Measurements from ENCODE around the gene OTX1. TPM values are rescaled to one million over a fixed set of nuclear protein-coding genes. Genes with fewer than 3 reads are reported as not detected.

The OTX1 gene
- total RNA-seq, 1 donor from 2014 or later, result not detected

DNA sequence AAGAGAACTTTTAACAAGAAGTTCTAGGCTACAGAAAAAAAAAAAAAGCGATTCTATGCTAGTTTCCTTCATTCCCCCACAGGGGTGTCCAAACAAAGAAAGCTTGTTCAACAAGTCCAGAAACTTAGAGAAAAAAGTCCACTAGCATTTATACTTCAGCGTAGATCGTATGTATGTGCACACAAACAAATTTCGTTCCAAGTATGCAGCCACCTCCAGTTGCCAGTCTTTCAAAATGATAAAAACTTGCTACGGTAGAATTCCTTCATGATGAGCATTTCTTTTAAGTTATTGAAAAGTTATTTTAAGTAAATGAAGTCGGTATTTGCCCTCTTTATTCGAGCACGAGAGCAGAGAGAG is 3.7 kb upstream of the OTX1 start:
- DNase-seq (ENCODE audit: low spot score), result no peak

DNA sequence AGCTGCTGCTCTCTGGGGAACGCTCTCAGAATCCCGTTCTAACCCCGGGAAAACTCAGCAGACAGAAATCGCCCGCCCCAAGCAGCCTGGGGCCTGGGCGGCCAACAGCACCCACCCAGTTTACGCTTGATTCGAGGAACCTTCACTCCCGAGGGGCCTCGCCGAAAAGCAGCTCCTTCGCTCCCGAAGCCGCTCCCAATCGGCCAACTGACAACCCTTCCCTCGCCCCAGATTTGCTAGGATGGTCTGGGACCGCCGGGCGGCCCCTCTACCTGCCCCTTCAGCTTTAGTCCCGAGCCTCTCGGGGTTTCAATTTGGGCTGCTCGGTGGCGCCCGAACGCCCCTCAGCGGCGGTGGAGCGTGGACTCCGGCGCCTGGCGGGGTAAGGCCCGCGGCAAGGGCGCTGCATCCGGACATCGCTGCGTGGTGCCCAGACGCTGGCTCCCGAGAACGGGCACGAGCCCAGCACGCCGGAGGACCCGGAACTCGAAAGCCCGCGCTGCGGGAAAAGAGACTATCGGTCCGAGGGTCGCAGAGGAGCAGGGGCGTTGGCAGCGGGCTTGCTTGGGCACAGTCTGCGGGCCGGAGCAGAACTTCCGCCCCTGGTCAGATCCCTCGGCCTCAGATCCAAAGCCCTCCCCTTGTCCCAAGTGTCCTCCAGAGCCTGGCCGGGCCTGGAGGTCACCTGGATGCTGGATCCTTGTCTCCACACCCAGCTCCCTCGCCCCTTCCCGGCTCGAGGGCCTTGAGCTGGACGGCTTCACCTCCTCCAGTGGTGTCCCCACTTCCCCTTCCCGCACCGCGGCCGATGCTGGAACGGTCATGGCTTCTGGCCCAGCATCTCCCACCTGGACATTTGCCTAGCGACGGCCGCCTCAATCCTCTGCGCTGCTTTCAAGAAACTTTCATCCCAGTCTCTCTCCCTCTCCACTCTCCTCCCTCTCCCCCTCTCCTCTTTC is 3.0 kb upstream of the OTX1 start:
- DNase-seq (ENCODE audit: low spot score), result peak; percentile 90

DNA sequence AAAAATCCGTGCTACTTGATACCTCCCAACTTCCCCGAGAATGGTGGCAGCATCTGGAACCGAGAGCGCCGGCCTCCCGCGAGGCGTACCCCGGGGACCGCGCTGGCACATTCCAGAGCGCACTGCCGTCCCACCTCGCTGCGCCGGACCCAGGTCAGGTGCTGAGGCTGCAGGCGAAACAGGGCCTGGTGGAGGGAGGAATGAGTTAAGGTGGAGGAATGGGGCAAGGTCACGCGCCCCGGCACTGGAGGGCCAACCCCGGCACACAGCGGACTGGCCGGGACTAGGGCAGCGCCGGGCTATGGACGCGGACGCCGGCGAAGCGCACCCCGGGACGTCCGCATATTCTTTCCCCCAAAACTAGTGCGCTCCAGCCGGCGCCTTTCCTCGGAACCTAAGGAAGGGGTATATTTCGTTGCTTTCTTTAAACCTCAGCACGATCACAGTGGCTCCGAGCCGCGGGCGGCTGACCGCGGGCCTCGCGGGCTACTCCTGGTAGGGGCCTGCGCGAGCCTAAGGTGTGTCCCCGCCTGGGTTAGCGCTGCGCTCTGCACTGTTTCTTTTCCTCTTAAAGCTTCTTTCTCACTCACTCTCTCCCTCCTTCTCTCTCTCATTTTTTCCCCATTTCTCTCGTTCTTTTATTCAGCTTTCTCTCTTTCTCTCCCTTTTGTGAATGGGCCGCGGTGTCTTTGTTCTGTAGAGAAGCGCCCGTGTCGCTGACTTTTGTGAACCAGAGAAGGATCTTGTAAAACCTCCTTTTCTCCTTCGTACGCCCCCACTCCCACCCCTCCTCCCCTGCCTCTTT is 2.1 kb upstream of the OTX1 start:
- no peak for DNase-seq (ENCODE audit: low spot score)

DNA sequence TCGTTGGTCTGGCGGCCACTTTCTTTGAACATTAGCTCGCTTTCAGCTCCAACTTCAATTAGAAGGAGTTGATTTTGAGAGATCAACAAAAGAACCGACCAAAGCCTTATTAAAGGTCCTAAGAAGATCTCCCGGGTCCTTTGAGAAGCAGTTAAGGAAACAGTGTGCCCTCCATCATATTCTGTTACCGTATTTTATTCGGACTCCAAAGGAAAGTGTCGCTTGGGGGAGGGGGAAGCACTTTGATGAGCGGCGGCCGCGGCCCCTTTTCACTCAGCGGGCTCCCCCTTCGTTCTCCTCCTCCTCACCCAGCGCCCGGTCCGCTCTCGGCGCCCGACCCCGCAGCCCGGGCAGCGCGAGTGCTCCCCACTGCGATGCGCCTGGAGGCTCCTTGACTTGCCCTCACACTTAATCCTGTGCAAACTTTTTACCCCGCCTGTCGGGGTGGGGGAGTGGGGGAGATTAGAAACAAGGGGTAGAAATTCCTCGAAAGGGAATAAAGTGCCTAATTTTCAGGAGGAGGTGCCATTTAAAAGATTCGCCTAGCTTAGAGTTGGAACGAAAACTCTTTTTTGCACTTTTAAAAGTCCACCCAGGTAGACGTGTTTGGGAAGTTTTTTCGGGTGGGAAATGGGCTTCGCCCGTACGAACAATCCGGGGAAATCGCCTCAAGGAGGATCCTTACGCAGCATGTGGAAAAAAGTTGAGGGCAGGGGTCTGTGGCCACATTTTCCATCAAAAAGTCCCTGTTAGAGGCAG is 1.2 kb upstream of the OTX1 start:
- no peak for DNase-seq (ENCODE audit: low spot score)

DNA sequence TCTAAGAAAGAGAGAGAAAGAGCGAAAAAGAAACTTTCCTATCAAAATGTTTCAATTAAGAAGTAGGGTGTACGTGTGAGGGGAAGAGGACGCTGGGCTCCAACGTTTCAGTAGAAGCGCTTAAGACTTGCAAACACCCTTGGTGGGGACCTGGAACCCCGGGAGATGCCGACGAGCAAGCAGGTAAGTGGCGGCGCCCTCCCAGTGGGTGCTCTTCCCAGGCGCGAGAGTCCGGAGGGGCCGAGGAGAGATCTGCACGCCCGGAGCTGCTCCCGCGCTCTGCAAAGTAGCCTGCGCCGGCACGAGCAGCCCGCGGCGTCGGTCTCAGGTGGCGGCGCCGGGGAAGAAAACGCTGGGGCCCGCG is 678 bp upstream of the OTX1 start:
- no peak for DNase-seq (ENCODE audit: low spot score)

DNA sequence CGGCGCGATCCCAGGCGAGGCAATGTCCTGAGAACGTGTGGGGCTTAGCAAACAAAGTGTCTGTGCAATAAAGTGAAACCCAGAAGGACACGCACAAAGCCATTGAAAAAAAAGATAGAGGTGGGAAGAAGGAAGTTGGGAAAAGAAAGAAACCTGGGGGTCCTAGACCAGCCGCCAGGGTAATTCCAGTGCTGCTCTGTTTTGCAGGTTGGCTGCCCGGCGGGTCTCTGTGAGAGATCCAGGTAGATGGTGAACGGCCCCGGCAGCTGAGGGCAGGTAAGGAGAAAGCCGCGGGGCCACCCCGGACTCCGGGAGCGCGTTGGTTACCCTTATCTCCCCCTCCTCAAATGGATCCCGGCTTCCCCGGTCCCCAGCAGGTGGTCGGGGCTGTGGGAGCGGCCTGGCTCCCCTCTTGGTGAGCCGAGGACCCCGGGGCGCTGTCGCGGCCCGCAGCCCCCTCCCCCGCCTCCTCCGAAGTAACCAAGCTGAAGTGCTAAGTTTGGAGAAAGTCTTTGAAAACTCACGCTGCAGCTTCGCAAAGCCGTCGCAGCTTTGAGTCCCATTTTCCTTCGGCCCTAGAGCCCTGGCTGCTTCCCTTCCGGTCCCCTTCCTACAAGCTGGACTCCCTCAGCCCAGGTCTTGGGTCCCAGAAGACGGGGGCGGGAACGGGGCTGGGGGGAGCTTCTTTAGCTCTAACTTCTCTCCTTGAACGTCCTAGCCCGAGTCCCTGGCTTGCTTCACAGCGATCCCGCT is 588 bp downstream of the OTX1 start:
- no peak for DNase-seq (ENCODE audit: low spot score)

DNA sequence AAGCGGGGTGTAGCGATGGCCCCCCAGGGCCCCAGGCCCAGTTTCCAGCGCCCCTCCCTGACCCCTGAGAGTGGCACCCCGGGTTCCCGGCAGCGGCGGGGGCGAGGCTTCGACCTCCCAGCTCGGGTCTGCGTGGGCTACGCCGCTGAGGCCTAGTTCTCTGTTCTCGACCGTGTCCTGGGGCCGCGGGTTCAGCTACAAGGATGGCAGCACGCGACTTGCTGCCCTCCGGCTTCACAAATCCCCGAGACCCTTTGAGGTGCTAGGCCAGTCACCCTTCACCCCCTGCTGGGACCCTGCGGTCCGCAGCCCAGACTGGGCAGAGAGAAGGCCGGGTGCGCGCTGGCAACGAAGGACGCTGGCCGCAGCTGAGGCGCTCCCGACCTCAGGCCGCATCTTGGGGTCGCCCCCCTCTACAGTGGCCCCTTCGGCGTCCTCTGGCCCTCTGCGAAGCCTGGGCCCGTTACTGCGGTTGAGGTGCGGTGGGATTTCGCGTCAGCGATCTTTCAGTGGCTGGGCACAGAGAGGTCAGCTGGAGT is 1.2 kb downstream of the OTX1 start:
- no peak for DNase-seq (ENCODE audit: low spot score)

DNA sequence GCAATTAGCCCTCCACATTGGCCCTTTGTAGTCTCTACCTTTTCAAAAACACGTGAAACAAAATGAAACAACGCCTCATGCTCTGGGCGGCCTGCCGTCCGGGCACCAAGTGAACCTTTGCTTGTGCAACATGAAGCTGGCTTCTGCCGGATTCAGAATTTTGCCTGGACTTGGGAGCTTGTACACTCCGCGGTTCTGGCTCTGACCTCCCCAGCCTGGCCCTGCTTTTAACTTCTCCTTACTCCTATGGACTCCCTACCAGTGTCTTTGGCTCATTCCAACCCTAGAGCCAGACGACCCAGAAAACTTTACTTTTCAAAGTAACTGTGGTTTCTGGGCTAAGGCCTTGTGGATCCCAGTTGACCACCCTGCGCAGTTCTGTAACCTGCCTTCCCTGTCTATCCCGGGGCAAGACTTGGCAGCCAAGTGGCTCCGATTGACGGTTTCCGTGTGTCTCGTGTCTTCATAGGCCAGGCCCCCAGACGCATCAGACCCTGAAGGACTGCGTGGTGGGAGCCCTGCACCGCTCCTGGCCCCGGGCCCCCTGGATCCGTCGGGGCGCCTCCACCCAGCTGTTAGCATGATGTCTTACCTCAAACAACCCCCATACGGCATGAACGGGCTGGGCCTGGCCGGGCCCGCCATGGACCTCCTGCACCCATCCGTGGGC is 1.9 kb downstream of the OTX1 start:
- no peak for DNase-seq (ENCODE audit: low spot score)

DNA sequence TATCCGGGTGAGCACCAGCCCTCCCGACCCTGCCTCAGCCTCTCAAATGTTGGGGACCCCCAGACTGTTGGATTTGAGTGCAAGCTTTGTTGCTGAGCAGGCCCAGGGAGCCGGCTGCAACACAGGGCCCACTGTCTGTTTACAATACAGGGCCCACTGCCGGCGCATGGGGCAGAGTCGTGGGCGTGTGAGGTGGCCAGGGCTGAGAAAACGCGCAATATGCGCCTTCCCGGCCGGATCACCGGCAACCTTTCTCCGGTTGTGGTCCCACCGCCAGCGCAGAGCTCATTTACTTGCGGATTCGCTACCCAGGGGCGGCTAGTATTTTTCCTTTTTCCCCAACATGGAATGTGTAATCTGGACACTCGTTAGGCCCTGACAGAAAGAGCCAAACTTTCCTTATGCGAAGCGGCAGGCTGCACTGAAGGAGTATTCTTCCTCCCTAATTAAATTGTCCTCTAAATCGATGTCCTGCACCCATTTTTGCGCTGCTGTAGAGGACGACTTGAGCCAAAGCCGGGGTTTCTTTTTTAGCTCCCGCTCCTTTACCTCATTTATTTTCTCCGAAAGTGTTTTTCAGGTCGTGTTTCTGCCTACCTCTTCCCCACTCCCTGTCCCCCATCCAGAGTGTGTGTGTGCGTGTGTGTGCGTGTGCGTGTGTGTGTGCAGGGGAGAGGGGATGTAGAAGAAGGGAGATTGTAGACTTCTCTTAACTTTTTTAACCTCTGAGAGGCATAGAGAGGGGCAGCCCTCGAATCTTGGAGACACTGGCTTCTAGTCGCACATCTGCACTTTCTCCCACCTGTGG is 2.7 kb downstream of the OTX1 start:
- DNase-seq (ENCODE audit: low spot score), result no peak

DNA sequence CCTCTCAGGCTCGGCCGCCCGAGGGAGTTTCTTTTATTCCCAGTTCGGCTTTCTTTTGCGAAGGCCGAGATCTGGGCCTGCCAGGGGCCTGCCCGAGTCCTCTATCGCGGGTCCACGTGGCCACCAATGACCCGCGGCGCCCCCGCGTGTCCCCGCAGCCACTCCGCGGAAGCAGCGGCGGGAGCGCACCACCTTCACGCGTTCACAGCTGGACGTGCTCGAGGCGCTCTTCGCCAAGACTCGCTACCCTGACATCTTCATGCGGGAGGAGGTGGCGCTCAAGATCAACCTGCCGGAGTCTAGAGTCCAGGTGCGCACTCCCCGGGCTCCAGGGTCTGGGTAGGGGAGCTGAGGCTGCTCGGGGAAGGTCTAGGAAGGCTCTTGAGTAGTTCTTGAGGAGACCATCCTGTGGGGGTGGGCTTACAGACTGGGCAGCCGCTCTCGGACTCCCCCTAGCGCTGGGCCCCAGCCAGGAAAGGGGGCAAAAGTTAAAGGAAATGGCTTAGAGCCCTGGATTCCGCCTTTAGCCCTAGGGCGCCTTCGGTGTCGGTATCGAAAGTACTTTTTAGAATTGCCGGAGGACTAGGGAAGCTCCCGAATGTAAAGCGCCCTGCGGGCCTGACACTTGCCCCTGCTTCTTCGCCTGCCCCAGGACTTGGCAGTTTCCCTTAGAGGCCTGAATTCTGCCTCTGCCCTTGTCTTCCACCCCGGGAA is 3.4 kb downstream of the OTX1 start:
- DNase-seq (ENCODE audit: low spot score), result no peak

DNA sequence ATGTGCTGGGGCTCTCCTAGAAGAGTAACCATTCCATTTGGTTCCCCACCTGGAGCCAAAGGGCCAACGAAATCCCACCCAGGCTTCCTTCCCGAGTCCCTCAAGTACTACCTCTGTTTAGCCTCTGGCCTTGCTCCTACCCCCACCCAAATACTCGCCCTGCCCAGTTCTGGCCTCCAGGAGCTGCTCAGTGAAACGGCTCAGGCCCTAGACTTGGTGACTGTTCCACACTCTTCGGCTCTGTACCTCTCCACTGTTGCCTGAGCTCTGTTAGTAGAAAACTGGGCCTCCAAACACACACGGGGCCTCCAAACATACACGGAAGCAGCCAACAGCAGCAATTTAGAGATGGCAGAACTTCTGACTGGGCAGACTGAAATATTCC is 4.2 kb downstream of the OTX1 start:
- DNase-seq (ENCODE audit: low spot score), result no peak

DNA sequence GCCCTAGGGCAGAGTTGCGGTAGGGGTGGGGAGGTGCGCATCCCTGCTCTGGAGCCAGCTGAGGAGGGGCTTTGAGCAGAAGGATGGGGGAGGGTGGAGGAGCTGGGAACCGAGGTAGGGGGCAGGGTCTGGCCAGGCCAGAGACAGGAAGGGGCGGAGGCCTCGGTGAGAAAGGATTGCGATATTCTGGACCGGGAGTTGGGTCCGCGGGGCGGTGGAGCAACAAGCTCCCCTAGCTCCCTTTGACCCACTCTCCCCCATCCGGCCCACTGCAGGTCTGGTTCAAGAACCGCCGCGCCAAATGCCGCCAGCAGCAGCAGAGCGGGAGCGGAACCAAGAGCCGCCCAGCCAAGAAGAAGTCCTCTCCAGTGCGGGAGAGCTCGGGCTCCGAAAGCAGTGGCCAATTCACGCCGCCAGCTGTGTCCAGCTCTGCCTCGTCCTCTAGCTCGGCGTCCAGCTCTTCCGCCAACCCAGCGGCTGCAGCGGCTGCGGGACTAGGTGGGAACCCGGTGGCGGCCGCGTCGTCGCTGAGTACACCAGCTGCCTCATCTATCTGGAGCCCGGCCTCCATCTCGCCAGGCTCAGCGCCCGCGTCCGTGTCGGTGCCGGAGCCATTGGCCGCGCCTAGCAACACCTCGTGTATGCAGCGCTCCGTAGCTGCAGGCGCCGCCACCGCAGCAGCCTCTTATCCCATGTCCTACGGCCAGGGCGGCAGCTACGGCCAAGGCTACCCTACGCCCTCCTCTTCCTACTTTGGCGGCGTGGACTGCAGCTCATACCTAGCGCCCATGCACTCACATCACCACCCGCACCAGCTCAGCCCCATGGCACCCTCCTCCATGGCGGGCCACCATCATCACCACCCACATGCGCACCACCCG is 4.8 kb downstream of the OTX1 start:
- DNase-seq (ENCODE audit: low spot score), result no peak

DNA sequence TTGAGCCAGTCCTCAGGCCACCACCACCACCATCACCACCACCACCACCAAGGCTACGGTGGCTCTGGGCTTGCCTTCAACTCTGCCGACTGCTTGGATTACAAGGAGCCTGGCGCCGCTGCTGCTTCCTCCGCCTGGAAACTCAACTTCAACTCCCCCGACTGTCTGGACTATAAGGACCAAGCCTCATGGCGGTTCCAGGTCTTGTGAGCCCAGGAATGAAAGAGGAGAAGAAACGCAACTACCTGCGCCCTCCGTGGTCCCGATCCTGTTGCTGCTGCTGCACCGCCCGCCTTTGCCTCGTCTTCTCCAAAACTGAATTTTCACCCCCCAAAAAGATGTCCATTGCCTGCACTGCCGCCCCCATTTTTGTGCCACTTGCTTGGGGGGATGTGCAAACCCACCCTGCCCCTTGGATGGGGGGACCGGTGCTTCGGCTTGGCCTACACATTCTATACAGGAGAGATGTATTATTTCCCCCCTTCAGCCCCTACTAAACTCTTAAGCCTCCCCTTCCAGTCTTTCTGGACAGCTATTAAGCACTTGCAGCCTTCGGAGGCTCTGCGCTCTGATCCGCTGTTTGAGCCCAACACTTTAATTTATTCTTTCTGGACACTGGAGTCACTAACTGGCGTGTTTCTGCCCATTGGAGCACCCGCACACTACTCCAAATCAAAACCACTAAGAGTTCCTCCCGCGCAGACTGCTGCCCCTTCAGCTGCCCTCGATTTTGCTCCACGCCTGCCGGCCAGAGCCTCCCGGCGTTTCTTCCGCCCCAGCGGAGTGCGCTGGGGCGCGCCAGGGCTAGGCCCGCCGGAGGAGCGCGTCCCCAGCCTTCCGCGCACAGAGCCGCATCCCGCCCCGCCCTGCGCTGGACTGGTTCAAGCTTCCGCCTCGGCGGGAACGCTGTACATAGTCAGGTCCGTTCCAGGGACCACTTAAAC is 5.7 kb downstream of the OTX1 start:
- no peak for DNase-seq (ENCODE audit: low spot score)

DNA sequence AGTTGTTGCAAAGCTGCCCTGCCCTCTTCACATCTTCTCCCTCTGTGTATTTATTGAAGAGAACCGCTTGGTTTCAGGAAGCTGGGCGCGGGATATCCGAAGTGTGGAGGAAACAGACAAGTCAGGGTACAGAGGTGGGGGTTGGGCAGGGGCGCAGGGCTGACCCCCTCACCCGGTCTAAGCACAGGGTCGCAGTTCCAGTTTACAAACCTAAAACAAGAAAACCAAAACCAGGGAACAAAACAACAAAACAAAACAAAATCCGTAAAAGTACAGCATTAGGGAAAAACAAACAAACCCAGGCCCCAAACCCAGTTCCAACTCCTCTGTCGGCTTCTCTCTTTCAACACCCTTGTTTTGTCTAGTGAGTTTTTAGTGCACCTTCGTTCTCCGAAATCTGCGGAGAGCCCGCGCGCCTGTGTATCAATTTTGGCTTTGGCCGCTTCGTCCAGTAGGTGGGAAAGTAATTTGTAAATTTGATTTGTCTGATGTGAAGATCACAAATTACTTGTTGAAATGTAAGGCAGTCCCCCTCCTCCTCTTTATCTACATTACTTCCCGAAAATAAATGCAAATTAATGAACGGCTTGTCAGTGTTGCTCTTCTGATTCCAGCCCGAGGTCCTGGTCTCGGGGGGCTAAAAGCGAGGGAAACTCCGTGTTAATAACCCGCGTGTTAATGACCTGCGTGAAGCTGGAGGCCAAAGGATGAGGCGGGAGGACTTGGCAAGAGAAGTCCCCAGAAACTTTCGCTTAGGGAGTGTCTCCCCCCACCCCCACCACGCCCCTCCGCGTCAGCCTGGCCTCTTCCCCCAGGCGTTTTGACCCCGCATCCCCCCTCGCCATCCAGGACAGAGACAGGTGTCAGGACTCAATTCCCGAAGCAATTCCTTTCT is 6.9 kb downstream of the OTX1 start:
- DNase-seq (ENCODE audit: low spot score), result no peak

DNA sequence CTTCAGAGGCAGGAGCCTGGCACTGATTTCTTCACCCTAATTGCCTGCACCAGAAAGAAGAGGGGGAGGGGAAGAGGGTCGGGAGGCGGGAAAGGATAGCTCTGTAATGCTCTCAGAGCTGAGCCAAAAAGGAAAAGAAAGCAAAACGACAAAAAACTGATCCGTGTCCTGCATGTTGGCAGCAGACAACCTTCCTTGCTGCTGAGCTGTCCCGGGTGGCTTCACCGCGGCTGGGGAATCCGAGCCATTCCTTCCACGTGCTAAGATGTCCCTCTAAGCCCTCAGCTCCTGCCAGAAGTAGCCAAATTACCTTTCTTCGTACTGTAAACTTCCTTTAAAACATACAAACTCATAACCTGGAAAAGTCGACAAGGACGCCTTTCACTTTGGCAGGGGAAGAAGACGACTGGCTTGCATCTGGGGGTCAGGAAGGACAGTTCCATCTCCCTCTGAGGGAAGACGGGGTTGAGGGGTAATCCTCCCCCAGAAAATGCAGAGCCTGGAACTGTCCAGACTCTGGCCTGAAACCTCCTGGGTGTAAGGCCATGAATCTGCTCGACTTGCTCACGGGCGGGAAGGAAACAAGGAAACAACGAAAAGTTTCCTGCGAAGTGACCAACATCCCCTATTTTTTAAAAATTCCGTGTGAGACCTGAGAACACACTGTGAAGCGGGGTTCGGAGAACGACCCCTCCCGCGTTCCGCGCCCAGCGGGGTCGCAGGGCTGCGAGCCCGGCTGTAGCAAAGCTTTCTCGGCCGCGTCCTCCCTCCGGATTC is 7.7 kb downstream of the OTX1 start:
- no peak for DNase-seq (ENCODE audit: low spot score)

Measured in mesenteric fat pad (tissue), 1 donor.